ENCODE measurements around the gene ASCC1.

DNA sequence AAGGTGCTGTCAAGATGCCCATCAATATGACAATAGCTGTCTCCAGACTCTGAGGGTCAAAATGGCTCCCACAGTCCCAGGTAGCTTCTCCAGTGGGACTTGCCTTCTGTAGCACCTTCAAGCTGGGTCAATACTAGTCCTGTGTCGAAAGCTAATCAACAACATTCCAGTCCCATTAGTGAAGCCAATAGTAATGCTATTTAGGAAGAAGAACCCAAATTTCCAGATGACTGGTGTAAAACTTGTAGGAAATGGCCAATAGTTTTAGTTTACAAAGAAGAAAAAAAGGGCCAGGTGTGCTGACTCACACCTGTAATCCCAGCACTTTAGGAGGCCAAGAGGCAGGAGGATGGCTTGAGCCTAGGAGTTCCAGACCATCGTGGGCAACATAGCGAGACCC is 125.8 kb downstream of the ASCC1 start:
- TF ChIP-seq, protein P1, sequence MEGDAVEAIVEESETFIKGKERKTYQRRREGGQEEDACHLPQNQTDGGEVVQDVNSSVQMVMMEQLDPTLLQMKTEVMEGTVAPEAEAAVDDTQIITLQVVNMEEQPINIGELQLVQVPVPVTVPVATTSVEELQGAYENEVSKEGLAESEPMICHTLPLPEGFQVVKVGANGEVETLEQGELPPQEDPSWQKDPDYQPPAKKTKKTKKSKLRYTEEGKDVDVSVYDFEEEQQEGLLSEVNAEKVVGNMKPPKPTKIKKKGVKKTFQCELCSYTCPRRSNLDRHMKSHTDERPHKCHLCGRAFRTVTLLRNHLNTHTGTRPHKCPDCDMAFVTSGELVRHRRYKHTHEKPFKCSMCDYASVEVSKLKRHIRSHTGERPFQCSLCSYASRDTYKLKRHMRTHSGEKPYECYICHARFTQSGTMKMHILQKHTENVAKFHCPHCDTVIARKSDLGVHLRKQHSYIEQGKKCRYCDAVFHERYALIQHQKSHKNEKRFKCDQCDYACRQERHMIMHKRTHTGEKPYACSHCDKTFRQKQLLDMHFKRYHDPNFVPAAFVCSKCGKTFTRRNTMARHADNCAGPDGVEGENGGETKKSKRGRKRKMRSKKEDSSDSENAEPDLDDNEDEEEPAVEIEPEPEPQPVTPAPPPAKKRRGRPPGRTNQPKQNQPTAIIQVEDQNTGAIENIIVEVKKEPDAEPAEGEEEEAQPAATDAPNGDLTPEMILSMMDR (conservative IDR thresholded peaks at IDR 0.05 in 1 of 2, IDR thresholded peaks at IDR 0.05 in 1 of 2; ENCODE audit: extremely low read depth in 1 of 2, insufficient read depth in 1 of 2, low read depth in 1 of 2, low read length in 2 of 2) = no peak
- TF ChIP-seq EZH2 (IDR thresholded peaks at IDR 0.05; ENCODE audit: borderline replicate concordance, low read length) = no peak

All from mammary epithelial cell (primary cell).